ENCODE results near the gene LKAAEAR1. TPM values are rescaled to one million over a fixed set of nuclear protein-coding genes. Genes with fewer than 3 reads are reported as not detected.
"Not testable (repeated sequence)": the region's sequence is repeated elsewhere in the genome, so short reads cannot be mapped to it uniquely, and the experiment has no call there.

LKAAEAR1 gene
- total and polyA plus RNA-seq, 2 of the 13 experiments (the other 11 are each of a cell fraction or from before 2014, with no cell fraction given) = not detected

DNA sequence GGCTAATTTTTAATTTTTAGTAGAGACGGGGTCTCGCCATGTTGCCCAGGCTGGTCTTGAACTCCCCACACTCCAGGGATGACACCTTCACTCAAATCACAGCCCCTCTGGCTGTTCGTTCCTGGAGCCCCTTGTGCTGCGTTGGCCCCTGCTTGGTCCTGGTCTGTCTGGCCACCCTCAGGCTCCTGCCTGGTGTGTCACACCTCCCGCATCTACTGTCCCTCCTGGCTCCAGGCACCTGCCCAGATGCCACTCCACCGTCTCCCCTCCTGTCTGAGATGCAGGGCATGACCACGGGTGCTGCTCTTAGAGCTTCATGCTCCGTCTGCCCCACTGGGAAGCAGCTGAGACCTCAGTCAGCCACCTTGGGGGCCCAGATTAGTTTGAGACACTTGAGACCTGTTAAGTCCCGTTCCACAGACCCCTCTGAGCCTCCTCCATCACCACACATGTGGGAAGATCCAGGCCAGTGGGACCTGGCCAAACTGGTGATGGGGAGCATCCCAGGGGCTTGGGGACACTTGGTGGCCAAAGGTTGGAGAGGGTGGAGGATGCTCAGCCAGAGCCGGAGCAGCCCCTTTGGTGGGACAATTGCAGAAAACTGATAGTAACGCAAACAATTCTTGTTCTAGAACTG, 45.1 kb upstream of the LKAAEAR1 start:
- Histone ChIP-seq H3K9me3 (ENCODE audit: low read length) (no peaks in the 10 kb centered on the region), H3K27me3 (ENCODE audit: control insufficient read depth in 1 of 2, insufficient read depth in 2 of 2, low read length in 2 of 2) (peaks cover 0 to 19% of the 10 kb centered on the region in 2 experiments; a peak in 4 of 5 replicates), H3K79me2 (ENCODE audit: insufficient read depth, low read length) (no peaks in the 10 kb centered on the region), H3K4me1 (ENCODE audit: insufficient read depth, low read length) (peaks cover 12% of the 10 kb centered on the region), H2AFZ (ENCODE audit: low read length) (no peak overlapping the region), H3K9ac (ENCODE audit: insufficient read depth, low read depth, low read length) (no peak overlapping the region), H3K27ac (ENCODE audit: extremely low read length, insufficient read depth, low read length) (no peak overlapping the region), H3K4me3 (replicated peaks in 1 of 3; ENCODE audit: insufficient read depth in 1 of 3, low read depth in 2 of 3, low read length in 3 of 3) (no peak overlapping the region), H3K4me2 (ENCODE audit: low read depth, low read length) (no peak overlapping the region), H3K36me3 (replicated peaks in 1 of 2; ENCODE audit: control insufficient read depth in 1 of 2, insufficient read depth in 2 of 2, low read length in 2 of 2) (no peaks in the 10 kb centered on the region), H4K20me1 (ENCODE audit: insufficient read depth, low read length) (no peaks in the 10 kb centered on the region)
- in situ Hi-C loops (cut with HindIII; ENCODE audit: extremely low pct_ligation_motif_present, low pct_unique_long_range_greater_than_20kb) (no loop called here), intact Hi-C loops (cut with micrococcal nuclease; ENCODE audit: unreplicated experiment) (no loop called here)
- no TSS peak for BruUV-seq (replicated peaks)
- FAIRE-seq (no peak), ATAC-seq (no peak), DNase-seq (ENCODE audit: low spot score) (no peak)
- TF ChIP-seq, protein P1, sequence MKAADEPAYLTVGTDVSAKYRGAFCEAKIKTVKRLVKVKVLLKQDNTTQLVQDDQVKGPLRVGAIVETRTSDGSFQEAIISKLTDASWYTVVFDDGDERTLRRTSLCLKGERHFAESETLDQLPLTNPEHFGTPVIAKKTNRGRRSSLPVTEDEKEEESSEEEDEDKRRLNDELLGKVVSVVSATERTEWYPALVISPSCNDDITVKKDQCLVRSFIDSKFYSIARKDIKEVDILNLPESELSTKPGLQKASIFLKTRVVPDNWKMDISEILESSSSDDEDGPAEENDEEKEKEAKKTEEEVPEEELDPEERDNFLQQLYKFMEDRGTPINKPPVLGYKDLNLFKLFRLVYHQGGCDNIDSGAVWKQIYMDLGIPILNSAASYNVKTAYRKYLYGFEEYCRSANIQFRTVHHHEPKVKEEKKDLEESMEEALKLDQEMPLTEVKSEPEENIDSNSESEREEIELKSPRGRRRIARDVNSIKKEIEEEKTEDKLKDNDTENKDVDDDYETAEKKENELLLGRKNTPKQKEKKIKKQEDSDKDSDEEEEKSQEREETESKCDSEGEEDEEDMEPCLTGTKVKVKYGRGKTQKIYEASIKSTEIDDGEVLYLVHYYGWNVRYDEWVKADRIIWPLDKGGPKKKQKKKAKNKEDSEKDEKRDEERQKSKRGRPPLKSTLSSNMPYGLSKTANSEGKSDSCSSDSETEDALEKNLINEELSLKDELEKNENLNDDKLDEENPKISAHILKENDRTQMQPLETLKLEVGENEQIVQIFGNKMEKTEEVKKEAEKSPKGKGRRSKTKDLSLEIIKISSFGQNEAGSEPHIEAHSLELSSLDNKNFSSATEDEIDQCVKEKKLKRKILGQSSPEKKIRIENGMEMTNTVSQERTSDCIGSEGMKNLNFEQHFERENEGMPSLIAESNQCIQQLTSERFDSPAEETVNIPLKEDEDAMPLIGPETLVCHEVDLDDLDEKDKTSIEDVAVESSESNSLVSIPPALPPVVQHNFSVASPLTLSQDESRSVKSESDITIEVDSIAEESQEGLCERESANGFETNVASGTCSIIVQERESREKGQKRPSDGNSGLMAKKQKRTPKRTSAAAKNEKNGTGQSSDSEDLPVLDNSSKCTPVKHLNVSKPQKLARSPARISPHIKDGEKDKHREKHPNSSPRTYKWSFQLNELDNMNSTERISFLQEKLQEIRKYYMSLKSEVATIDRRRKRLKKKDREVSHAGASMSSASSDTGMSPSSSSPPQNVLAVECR (CRISPR knock-in tag; IDR thresholded peaks at IDR 0.05; ENCODE audit: borderline replicate concordance) = no peak
- peak; percentile 59; the same call in 1 of the 2 replicates for TF ChIP-seq ZNF225 (CRISPR knock-in tag; IDR thresholded peaks at IDR 0.05)
- ChIA-PET POLR2A (no interaction called here), CTCF (ENCODE audit: low intra/inter-chr PET ratio, low total read pairs) (no interaction called here)
- WGBS (ENCODE audit: low lambda C conversion rate) = 24% methylated on average over 11 of the region's 11 CpGs

DNA sequence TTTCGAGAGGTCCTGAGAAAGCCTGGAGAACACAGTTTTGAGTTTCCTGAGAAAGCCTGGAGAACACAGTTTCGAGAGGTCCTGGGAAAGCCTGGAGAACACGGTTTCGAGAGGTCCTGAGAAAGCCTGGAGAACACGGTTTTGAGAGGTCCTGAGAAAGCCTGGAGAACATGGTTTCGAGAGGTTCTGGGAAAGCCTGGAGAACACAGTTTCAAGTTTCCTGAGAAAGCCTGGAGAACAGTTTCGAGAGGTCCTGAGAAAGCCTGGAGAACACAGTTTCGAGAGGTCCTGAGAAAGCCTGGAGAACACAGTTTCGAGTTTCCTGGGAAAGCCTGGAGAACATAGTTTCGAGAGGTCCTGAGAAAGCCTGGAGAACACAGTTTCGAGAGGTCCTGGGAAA, 39.3 kb upstream of the LKAAEAR1 start:
- CTCF ChIA-PET (ENCODE audit: low intra/inter-chr PET ratio, low total read pairs) = interaction anchor here (0.6 kb wide), 1 partner anchor 23 kb away, joined by 3 read pairs; no protein-coding TSS in a partner anchor
- H3K4me3 ChIP-seq (replicated peaks in 1 of 3; ENCODE audit: insufficient read depth in 1 of 3, low read depth in 2 of 3, low read length in 3 of 3); ATAC-seq; in situ Hi-C loops (cut with HindIII; ENCODE audit: extremely low pct_ligation_motif_present, low pct_unique_long_range_greater_than_20kb); H2AFZ ChIP-seq (ENCODE audit: low read length); H3K79me2 ChIP-seq (ENCODE audit: insufficient read depth, low read length); H3K27ac ChIP-seq (ENCODE audit: extremely low read length, insufficient read depth, low read length); DNase-seq (ENCODE audit: low spot score); H4K20me1 ChIP-seq (ENCODE audit: insufficient read depth, low read length); POLR2A ChIA-PET; intact Hi-C loops (cut with micrococcal nuclease; ENCODE audit: unreplicated experiment); H3K9me3 ChIP-seq (ENCODE audit: low read length); BruUV-seq (replicated peaks); H3K9ac ChIP-seq (ENCODE audit: insufficient read depth, low read depth, low read length); H3K36me3 ChIP-seq (replicated peaks in 1 of 2; ENCODE audit: control insufficient read depth in 1 of 2, insufficient read depth in 2 of 2, low read length in 2 of 2); H3K4me2 ChIP-seq (ENCODE audit: low read depth, low read length); FAIRE-seq: not testable (repeated sequence)
- Histone ChIP-seq H3K27me3 (ENCODE audit: control insufficient read depth in 1 of 2, insufficient read depth in 2 of 2, low read length in 2 of 2) (peaks cover 4 to 27% of the 10 kb centered on the region in 2 experiments; a peak in 4 of 5 replicates), H3K4me1 (ENCODE audit: insufficient read depth, low read length) (peaks cover 11% of the 10 kb centered on the region)
- WGBS (ENCODE audit: low lambda C conversion rate) = 17% methylated on average over 11 of the region's 11 CpGs

DNA sequence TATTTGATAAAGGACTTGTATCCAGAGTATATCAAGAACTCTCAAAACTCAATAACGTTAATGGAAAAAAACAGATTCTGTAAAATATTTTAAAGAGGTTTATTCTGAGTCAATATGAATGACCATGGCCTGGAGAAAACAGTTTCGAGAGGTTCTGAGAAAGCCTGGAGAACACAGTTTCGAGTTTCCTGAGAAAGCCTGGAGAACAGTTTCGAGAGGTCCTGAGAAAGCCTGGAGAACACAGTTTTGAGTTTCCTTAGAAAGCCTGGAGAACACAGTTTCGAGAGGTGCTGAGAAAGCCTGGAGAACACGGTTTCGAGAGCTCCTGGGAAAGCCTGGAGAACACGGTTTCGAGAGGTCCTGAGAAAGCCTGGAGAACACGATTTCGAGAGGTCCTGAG, 38.7 kb upstream of the LKAAEAR1 start:
- H4K20me1 ChIP-seq (ENCODE audit: insufficient read depth, low read length); FAIRE-seq; intact Hi-C loops (cut with micrococcal nuclease; ENCODE audit: unreplicated experiment); H3K9me3 ChIP-seq (ENCODE audit: low read length); H3K4me2 ChIP-seq (ENCODE audit: low read depth, low read length); POLR2A ChIA-PET; DNase-seq (ENCODE audit: low spot score); BruUV-seq (replicated peaks); H3K27ac ChIP-seq (ENCODE audit: extremely low read length, insufficient read depth, low read length); H2AFZ ChIP-seq (ENCODE audit: low read length); in situ Hi-C loops (cut with HindIII; ENCODE audit: extremely low pct_ligation_motif_present, low pct_unique_long_range_greater_than_20kb); H3K79me2 ChIP-seq (ENCODE audit: insufficient read depth, low read length); H3K9ac ChIP-seq (ENCODE audit: insufficient read depth, low read depth, low read length); H3K4me3 ChIP-seq (replicated peaks in 1 of 3; ENCODE audit: insufficient read depth in 1 of 3, low read depth in 2 of 3, low read length in 3 of 3); H3K36me3 ChIP-seq (replicated peaks in 1 of 2; ENCODE audit: control insufficient read depth in 1 of 2, insufficient read depth in 2 of 2, low read length in 2 of 2); ATAC-seq: not testable (repeated sequence)
- 11% methylated on average over 11 of the region's 11 CpGs for WGBS (ENCODE audit: low lambda C conversion rate)
- peaks cover 11% of the 10 kb centered on the region for H3K4me1 ChIP-seq (ENCODE audit: insufficient read depth, low read length)
- CTCF ChIA-PET (ENCODE audit: low intra/inter-chr PET ratio, low total read pairs) = interaction anchor here (0.6 kb wide), 1 partner anchor 22 kb away, joined by 3 read pairs; no protein-coding TSS in a partner anchor
- peaks cover 4 to 25% of the 10 kb centered on the region in 2 experiments; a peak in 4 of 5 replicates for H3K27me3 ChIP-seq (ENCODE audit: control insufficient read depth in 1 of 2, insufficient read depth in 2 of 2, low read length in 2 of 2)

All from HepG2 (cell line).